ENCODE data around the gene PNPLA3.

DNA sequence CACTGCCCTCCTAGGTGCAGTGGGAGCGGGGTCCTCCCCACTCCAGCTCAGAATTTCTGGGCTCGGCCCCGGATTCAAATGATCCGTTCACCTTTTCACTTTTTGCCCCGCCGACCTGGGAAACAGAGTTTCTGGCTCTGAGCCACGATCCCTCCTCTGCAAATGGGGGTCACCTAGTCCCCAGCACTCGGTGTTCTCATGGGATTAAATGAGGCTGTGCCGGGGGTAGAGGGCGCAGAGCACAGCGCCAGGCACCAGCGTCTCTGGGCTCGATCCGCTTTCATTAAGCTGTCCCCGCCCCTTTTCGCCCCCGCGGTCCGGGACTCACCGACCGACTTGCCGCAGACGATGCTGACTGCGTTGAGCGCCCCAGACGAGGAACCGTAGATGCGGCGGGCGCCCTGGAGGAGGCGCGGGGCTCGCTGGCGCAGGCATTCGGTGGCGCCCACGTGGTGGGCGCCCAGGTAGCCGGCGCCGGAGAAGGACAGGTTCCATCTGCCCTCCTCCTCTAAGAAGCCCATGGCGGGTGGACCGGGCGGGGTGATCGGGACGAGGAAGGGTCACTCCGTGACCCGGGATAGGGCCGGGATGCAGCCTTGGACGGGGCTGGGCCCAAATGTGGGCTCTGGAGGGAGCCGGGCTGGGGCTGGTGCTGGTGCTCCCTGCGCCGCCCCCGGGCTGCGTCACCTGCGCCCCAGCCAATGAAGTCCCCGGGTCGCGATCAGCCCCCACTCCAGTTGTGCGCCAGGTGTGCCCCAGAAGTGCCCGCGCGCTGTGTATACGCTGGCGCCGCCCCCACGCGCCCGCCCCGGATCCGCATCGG, 32.0 kb upstream of the PNPLA3 start, which contains the start of gene PNPLA5:
- TF ChIP-seq, protein P1, sequence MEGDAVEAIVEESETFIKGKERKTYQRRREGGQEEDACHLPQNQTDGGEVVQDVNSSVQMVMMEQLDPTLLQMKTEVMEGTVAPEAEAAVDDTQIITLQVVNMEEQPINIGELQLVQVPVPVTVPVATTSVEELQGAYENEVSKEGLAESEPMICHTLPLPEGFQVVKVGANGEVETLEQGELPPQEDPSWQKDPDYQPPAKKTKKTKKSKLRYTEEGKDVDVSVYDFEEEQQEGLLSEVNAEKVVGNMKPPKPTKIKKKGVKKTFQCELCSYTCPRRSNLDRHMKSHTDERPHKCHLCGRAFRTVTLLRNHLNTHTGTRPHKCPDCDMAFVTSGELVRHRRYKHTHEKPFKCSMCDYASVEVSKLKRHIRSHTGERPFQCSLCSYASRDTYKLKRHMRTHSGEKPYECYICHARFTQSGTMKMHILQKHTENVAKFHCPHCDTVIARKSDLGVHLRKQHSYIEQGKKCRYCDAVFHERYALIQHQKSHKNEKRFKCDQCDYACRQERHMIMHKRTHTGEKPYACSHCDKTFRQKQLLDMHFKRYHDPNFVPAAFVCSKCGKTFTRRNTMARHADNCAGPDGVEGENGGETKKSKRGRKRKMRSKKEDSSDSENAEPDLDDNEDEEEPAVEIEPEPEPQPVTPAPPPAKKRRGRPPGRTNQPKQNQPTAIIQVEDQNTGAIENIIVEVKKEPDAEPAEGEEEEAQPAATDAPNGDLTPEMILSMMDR (IDR thresholded peaks at IDR 0.05; ENCODE audit: low read depth, low read length, poor library complexity, severe bottlenecking), result no peak
- no peak for TF ChIP-seq EZH2phosphoT487 (IDR thresholded peaks at IDR 0.05; ENCODE audit: borderline replicate concordance, low read length)
